Testis (tissue), 3 donors: ENCODE results near the gene RNASEH2B. TPM values are rescaled to one million over a fixed set of nuclear protein-coding genes. Genes with fewer than 3 reads are reported as not detected.

Experiments
- DNase-seq: peaks from one replicate; pipeline ENCODE4 v3.0.0-alpha.2; 2019
- H3K27ac ChIP-seq, 2 donors: fragments of 200-600 bp; sonication (generic); one replicate each; pipeline ENCODE4 v1.5.1; 2019
- H3K27me3 ChIP-seq: fragments of 200-600 bp; sonication (generic); one replicate; pipeline ENCODE4 v1.5.1; 2019
- H3K36me3 ChIP-seq: fragments of 200-600 bp; sonication (generic); one replicate; pipeline ENCODE4 v1.5.1; 2017; ENCODE audit warnings: low read depth; ENCODE audit errors: missing control alignments
- H3K4me1 ChIP-seq: fragments of 200-600 bp; sonication (generic); one replicate; pipeline ENCODE4 v1.5.1; 2019
- H3K4me3 ChIP-seq, 2 donors: fragments of 200-600 bp; sonication (generic); one replicate each; pipeline ENCODE4 v1.5.1; 2017 to 2019
- H3K9me3 ChIP-seq: fragments of 200-600 bp; sonication (generic); one replicate; pipeline ENCODE4 v1.5.1; 2017
- POLR2A ChIP-seq: fragments of 450-650 bp; IDR thresholded peaks from one replicate; pipeline ENCODE4 v1.6.1; 2017; ENCODE audit warnings: antibody characterized with exemption, mild to moderate bottlenecking, moderate library complexity
- WGBS, 2 donors: methylation state at CpG; one replicate each; pipeline ENCODE4 v1.1.5; 2018; 5-methylcytosine and 5-hydroxymethylcytosine counted together
- intact Hi-C: fragments of 100-400 bp; cut with DNase I; formaldehyde crosslinking; loops from one replicate; pipeline ENCODE4 v1.15.1; 2023; ENCODE audit warnings: low total_unique reads
- polyA plus RNA-seq: library from polyadenylated mRNA; stranded (reverse); fragments of 350-450 nt; fragmentation: Illumina TruSeq; extraction: RNeasy Lipid Tissue Mini Kit (QIAGEN cat#74804); gene quantifications from one replicate; pipeline ENCODE4 v1.2.3, GENCODE V29; 2014; ENCODE audit warnings: low read depth, low replicate concordance; ENCODE audit not compliant: insufficient read depth
- total RNA-seq, 2 donors: library from RNA; depleted of rRNA; stranded (reverse); fragments of >200 nt; gene quantifications; one replicate each; pipeline ENCODE4 v1.2.3, GENCODE V29; 2016
- TF ChIP-seq, protein P1 (sequence below), 3 experiments: fragments of 450-650 bp in 2 of 3; fragments of 200-600 bp in 1 of 3; sonication (generic) in 1 of 3; IDR thresholded peaks; one replicate each; pipeline ENCODE4 v1.5.1; 2016 to 2019; ENCODE audit warnings: antibody characterized with exemption in 3 of 3, mild to moderate bottlenecking in 2 of 3, moderate library complexity in 1 of 3

The RNASEH2B gene
- total and polyA plus RNA-seq, 3 donors from 2014 or later, result 38.2 to 52.3 (median 43.4) TPM

DNA sequence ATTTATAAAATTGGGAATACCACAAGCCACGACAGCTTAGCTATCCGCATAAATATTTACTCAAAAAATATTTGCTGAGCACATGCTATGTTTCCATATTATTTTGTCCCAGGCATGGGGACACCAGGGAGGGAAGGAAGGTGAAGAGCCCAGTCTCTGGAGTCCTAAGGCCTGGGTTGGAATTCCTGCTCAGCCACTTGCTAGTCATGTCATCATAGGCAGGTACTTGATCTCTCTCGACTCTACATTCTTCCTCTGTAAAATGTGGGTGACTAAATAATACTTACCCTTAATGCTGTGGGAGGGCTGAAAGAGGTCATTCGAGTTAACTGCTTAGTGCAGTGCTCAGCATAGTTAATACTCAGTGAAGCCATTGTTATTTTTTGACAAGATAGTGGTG, 4.3 kb upstream of the RNASEH2B start:
- Histone ChIP-seq H3K27ac (no peak overlapping the region), H3K9me3 (no peaks in the 10 kb centered on the region), H3K36me3 (no peaks in the 10 kb centered on the region), H3K27me3 (no peaks in the 10 kb centered on the region), H3K4me3 (no peak overlapping the region), H3K4me1 (peaks cover 8% of the 10 kb centered on the region)
- DNase-seq, result no peak
- intact Hi-C loops, result no loop called here
- TF ChIP-seq POLR2A, result no peak
- TF ChIP-seq, protein P1, sequence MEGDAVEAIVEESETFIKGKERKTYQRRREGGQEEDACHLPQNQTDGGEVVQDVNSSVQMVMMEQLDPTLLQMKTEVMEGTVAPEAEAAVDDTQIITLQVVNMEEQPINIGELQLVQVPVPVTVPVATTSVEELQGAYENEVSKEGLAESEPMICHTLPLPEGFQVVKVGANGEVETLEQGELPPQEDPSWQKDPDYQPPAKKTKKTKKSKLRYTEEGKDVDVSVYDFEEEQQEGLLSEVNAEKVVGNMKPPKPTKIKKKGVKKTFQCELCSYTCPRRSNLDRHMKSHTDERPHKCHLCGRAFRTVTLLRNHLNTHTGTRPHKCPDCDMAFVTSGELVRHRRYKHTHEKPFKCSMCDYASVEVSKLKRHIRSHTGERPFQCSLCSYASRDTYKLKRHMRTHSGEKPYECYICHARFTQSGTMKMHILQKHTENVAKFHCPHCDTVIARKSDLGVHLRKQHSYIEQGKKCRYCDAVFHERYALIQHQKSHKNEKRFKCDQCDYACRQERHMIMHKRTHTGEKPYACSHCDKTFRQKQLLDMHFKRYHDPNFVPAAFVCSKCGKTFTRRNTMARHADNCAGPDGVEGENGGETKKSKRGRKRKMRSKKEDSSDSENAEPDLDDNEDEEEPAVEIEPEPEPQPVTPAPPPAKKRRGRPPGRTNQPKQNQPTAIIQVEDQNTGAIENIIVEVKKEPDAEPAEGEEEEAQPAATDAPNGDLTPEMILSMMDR (IDR thresholded peaks at IDR 0.05), result no peak
- 82 to 94% methylated on average over 4 of the region's 4 CpGs for WGBS, 2 donors

DNA sequence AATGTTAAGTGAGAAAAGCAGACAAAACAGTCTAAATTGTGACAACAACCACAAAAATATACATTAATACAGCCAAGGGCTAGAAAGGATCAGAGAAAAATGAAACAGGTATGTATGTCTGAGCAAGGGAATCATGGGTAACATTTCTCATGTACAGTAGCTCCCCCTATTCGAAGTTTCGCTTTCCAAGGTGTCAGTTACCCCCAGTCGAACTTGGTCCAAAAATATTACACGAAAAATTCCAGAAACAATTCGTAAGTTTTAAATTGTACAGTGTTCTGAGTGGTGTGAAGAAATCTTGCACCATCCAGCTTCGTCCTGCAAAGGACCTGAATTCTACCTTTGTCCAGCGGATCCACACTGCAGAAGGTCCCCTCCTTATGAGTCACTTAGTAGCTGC, 1.8 kb upstream of the RNASEH2B start:
- H3K36me3 ChIP-seq, result no peaks in the 10 kb centered on the region
- H3K27ac ChIP-seq, result no peak overlapping the region
- intact Hi-C loops, result no loop called here
- peaks cover 23% of the 10 kb centered on the region for H3K4me1 ChIP-seq
- 90 to 95% methylated on average over 7 of the region's 7 CpGs for WGBS, 2 donors
- no peak for TF ChIP-seq POLR2A
- TF ChIP-seq, protein P1 (IDR thresholded peaks at IDR 0.05), result no peak
- no peak for DNase-seq
- H3K27me3 ChIP-seq, result no peaks in the 10 kb centered on the region
- no peak overlapping the region for H3K4me3 ChIP-seq
- H3K9me3 ChIP-seq, result no peaks in the 10 kb centered on the region

DNA sequence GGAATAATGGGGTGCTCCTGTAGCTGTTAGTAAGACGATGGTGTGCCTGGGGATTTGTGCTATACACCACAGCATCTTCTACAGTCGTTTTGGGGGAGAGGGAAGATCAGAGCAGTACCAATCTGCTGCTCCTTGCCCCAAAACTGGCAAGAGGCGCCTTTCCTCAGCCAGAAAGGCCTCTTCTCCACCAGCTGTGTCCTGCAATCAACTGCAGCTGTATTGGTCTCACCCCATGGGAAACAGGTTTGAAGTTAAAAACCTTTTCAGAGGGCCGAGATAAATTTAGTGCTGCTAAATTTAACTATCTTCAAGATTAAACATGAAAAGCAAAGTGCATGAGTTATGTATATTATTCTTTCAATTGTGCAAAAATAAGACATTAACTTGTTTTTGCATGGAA, 1.2 kb upstream of the RNASEH2B start:
- WGBS, 2 donors, result 57 to 67% methylated on average over 4 of the region's 4 CpGs
- Histone ChIP-seq H3K27ac (no peak overlapping the region), H3K36me3 (no peaks in the 10 kb centered on the region), H3K4me3 (no peak overlapping the region), H3K4me1 (peaks cover 23% of the 10 kb centered on the region), H3K27me3 (no peaks in the 10 kb centered on the region), H3K9me3 (no peaks in the 10 kb centered on the region)
- TF ChIP-seq POLR2A, result no peak
- TF ChIP-seq, protein P1 (IDR thresholded peaks at IDR 0.05), result no peak
- DNase-seq, result no peak
- intact Hi-C loops, result no loop called here

DNA sequence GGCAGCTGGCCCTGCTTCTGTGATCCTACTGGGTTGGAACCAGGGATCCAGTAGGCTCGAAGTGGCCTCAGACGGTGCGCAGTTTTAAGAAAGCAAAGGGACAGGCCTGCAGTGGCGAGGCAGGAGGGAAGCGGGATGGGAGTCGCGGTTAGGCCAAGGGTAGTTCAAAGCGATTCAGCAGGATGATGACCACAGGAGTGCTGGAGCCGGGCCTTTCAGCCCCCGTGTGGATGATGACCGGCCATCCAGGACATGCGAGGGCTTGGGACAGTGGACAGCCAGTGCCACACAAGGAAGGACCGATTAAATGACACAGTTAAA, 854 bp downstream of the RNASEH2B start:
- no peaks in the 10 kb centered on the region for H3K36me3 ChIP-seq
- no peak for TF ChIP-seq POLR2A
- TF ChIP-seq, protein P1 (IDR thresholded peaks at IDR 0.05), result no peak
- H3K27me3 ChIP-seq, result no peaks in the 10 kb centered on the region
- H3K4me3 ChIP-seq, result peak overlapping the region; percentile 70 to 84
- intact Hi-C loops, result no loop called here
- no peaks in the 10 kb centered on the region for H3K9me3 ChIP-seq
- H3K27ac ChIP-seq, result peak overlapping the region; percentile 77 to 90
- no peak for DNase-seq
- WGBS, 2 donors, result 1 to 6% methylated on average over 4 to 13 of the region's 13 CpGs
- peaks cover 23% of the 10 kb centered on the region for H3K4me1 ChIP-seq

DNA sequence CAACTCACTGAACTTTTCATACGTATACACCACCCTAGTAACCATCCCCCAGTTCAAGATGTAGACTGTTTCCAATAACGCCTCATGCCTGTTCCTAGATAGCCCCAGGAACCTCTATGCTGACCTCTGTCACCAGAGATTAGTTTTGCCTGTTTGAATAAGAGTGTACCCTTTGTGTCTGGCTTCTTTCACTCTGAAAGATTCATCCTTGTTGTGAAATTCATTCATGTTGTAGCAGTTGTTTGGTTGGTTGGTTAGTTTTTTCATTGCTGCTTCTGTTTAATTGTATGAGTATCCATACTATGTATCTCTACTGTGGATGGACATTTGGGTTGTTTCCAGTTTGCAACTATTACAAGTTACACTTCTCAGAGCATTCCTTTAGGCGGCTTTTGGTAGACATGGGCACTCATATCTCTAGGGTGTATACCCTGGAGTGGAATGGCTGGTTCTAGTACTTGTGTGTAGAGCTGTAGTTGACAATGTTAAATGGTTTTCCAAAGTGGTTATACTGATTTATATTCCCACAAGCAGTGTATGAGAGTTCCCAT, 1.6 kb downstream of the RNASEH2B start:
- no peak for DNase-seq
- no peaks in the 10 kb centered on the region for H3K36me3 ChIP-seq
- H3K4me1 ChIP-seq, result peaks cover 23% of the 10 kb centered on the region
- no peak overlapping the region for H3K4me3 ChIP-seq
- H3K27ac ChIP-seq, result peak overlapping the region in 1 of 2 donors; percentile 90
- H3K27me3 ChIP-seq, result no peaks in the 10 kb centered on the region
- H3K9me3 ChIP-seq, result no peaks in the 10 kb centered on the region
- WGBS, 2 donors, result 40 to 47% methylated on average over 3 of the region's 3 CpGs
- TF ChIP-seq, protein P1 (IDR thresholded peaks at IDR 0.05), result no peak
- no peak for TF ChIP-seq POLR2A
- intact Hi-C loops, result no loop called here
